ENCODE data around the gene FOXP1. TPM values are rescaled to one million over a fixed set of nuclear protein-coding genes. Genes with fewer than 3 reads are reported as not detected.

FOXP1 gene
- total and polyA plus RNA-seq, 2 donors (not counting 1 experiment from before 2014, with no cell fraction given): 70.3 to 101 TPM

DNA sequence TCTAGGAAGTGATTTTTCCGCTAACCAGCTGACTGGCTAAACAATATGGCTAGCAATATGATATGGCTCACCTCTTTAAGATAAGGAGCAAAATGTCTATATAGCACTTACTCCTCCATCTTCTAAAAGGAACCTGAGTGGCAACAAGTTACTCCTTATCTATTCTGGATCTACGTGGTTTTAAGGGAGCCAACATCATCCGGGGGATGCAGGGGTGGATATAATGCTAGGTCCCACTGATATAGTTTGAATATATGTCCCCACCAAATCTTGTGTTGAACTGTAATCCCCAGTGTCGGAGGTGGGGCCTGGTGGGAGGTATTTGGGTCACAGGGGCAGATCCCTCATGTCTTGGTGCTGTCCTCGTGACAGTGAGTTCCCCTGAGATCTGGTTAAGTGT lies 500.7 kb downstream of the FOXP1 start:
- H2AFZ ChIP-seq (ENCODE audit: low read length): no peak overlapping the region
- peaks cover 16% of the 10 kb centered on the region for H3K79me2 ChIP-seq (ENCODE audit: control insufficient read depth, insufficient read depth, low read length)
- no peak overlapping the region for H3K4me2 ChIP-seq (ENCODE audit: extremely low read depth, insufficient read depth, low read length)
- no peaks in the 10 kb centered on the region for H3K27me3 ChIP-seq (ENCODE audit: control insufficient read depth, insufficient read depth, low read length)
- no peak for TF ChIP-seq EZH2 (IDR thresholded peaks at IDR 0.05; ENCODE audit: low read length, missing control alignments)
- TF ChIP-seq, protein P1, sequence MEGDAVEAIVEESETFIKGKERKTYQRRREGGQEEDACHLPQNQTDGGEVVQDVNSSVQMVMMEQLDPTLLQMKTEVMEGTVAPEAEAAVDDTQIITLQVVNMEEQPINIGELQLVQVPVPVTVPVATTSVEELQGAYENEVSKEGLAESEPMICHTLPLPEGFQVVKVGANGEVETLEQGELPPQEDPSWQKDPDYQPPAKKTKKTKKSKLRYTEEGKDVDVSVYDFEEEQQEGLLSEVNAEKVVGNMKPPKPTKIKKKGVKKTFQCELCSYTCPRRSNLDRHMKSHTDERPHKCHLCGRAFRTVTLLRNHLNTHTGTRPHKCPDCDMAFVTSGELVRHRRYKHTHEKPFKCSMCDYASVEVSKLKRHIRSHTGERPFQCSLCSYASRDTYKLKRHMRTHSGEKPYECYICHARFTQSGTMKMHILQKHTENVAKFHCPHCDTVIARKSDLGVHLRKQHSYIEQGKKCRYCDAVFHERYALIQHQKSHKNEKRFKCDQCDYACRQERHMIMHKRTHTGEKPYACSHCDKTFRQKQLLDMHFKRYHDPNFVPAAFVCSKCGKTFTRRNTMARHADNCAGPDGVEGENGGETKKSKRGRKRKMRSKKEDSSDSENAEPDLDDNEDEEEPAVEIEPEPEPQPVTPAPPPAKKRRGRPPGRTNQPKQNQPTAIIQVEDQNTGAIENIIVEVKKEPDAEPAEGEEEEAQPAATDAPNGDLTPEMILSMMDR (conservative IDR thresholded peaks at IDR 0.05 in 1 of 2, IDR thresholded peaks at IDR 0.05 in 1 of 2; ENCODE audit: low read depth in 1 of 2, low read length in 2 of 2): no peak
- H3K27ac ChIP-seq (ENCODE audit: insufficient read depth, low read length): no peak overlapping the region
- H3K9ac ChIP-seq (ENCODE audit: insufficient read depth, low read length): no peak overlapping the region
- peaks cover 1% of the 10 kb centered on the region for H3K36me3 ChIP-seq (ENCODE audit: control insufficient read depth, insufficient read depth, low read length)
- no peaks in the 10 kb centered on the region for H3K9me3 ChIP-seq (ENCODE audit: control insufficient read depth, insufficient read depth, low read depth, low read length)
- peaks cover 6% of the 10 kb centered on the region for H3K4me1 ChIP-seq (ENCODE audit: control insufficient read depth, extremely low read depth, insufficient read depth, low read length)
- no peak for DNase-seq (ENCODE audit: low read depth in 2 of 2)
- no peak overlapping the region for H3K4me3 ChIP-seq (replicated peaks in 1 of 4; ENCODE audit: control extremely low read depth in 1 of 4, insufficient read depth in 1 of 4, low read depth in 3 of 4, low read length in 4 of 4)
- no peaks in the 10 kb centered on the region for H4K20me1 ChIP-seq (ENCODE audit: control insufficient read depth, extremely low read depth, insufficient read depth, low read length)

DNA sequence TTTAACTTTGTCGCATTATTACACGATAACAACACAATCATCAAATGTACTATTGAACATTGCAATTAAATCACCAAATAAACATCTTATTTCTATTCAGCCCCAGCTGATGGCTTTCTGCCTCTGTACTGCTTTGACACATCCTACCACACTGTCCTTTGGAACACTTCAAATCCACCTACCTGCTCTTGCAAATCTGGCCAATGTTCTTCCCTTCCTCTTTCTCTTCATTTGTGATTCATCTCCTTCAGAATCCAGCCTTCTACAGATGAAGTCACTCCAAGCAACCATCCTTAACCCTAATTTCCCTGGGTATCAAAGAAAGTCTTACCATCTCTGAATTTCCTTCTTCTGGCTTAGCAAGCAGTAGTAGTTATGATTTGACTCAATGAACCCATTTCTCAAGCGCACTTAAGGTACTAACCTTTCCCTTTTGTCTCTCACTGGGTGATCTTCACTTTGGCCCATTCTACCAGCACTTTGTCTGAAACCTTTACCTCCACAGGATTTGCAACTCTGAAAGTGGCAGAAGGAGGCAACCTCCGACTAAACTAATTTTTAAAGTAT lies 502.9 kb downstream of the FOXP1 start:
- Histone ChIP-seq H3K27ac (ENCODE audit: insufficient read depth, low read length) (no peak overlapping the region), H3K4me1 (ENCODE audit: control insufficient read depth, extremely low read depth, insufficient read depth, low read length) (peaks cover 9% of the 10 kb centered on the region), H3K4me3 (replicated peaks in 1 of 4; ENCODE audit: control extremely low read depth in 1 of 4, insufficient read depth in 1 of 4, low read depth in 3 of 4, low read length in 4 of 4) (no peak overlapping the region), H3K9ac (ENCODE audit: insufficient read depth, low read length) (no peak overlapping the region), H3K79me2 (ENCODE audit: control insufficient read depth, insufficient read depth, low read length) (peaks cover 12% of the 10 kb centered on the region), H3K27me3 (ENCODE audit: control insufficient read depth, insufficient read depth, low read length) (no peaks in the 10 kb centered on the region), H3K36me3 (ENCODE audit: control insufficient read depth, insufficient read depth, low read length) (peaks cover 1% of the 10 kb centered on the region), H3K9me3 (ENCODE audit: control insufficient read depth, insufficient read depth, low read depth, low read length) (no peaks in the 10 kb centered on the region), H4K20me1 (ENCODE audit: control insufficient read depth, extremely low read depth, insufficient read depth, low read length) (no peaks in the 10 kb centered on the region), H2AFZ (ENCODE audit: low read length) (no peak overlapping the region), H3K4me2 (ENCODE audit: extremely low read depth, insufficient read depth, low read length) (no peak overlapping the region)
- TF ChIP-seq EZH2 (IDR thresholded peaks at IDR 0.05; ENCODE audit: low read length, missing control alignments): no peak
- TF ChIP-seq, protein P1 (conservative IDR thresholded peaks at IDR 0.05 in 1 of 2, IDR thresholded peaks at IDR 0.05 in 1 of 2; ENCODE audit: low read depth in 1 of 2, low read length in 2 of 2): no peak
- no peak for DNase-seq (ENCODE audit: low read depth in 2 of 2)

DNA sequence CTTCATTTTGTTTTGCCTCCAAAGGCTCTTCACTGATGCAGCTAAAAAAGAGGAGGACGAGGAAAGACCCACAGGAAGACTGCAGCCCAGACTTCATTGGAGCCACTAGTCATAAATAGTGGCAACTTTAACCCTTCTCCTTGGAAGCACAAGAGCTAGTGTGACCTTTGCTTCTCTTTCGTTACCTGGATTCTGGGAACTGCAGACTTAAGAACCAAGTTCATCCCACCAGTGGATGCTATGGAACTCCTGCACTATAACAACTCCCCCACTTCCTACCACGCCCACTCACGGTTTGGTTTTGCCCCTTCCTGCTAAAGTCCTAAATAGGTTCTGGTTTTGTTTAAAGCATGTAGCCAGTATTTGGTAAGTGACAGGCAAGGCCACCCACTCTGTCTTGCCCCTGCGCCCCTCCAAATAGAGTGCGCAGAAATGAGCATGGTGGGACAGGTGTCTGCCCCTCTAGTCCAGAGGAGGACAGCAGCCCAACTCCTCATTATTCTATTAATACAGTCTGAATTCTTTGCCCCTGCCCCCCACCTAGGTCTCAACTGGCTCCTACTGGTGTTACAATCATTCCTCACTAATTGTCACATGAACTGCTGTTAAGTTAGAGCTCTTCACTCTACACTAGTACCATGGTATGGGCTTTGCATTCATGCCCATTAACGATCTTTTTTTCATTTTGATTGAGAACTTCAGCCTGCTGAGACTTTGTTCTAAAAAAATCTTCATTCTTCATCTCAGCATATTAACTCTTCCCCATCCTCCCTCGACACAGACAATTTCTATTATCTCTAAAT lies 504.6 kb downstream of the FOXP1 start:
- H3K27ac ChIP-seq (ENCODE audit: insufficient read depth, low read length): no peak overlapping the region
- peaks cover 1% of the 10 kb centered on the region for H3K36me3 ChIP-seq (ENCODE audit: control insufficient read depth, insufficient read depth, low read length)
- TF ChIP-seq, protein P1 (conservative IDR thresholded peaks at IDR 0.05 in 1 of 2, IDR thresholded peaks at IDR 0.05 in 1 of 2; ENCODE audit: low read depth in 1 of 2, low read length in 2 of 2): no peak
- no peak for TF ChIP-seq EZH2 (IDR thresholded peaks at IDR 0.05; ENCODE audit: low read length, missing control alignments)
- DNase-seq (ENCODE audit: low read depth in 2 of 2): no peak
- no peak overlapping the region for H3K4me2 ChIP-seq (ENCODE audit: extremely low read depth, insufficient read depth, low read length)
- H3K79me2 ChIP-seq (ENCODE audit: control insufficient read depth, insufficient read depth, low read length): peaks cover 13% of the 10 kb centered on the region
- H3K9me3 ChIP-seq (ENCODE audit: control insufficient read depth, insufficient read depth, low read depth, low read length): no peaks in the 10 kb centered on the region
- peaks cover 12% of the 10 kb centered on the region for H3K4me1 ChIP-seq (ENCODE audit: control insufficient read depth, extremely low read depth, insufficient read depth, low read length)
- H3K27me3 ChIP-seq (ENCODE audit: control insufficient read depth, insufficient read depth, low read length): no peaks in the 10 kb centered on the region
- no peak overlapping the region for H3K9ac ChIP-seq (ENCODE audit: insufficient read depth, low read length)
- H3K4me3 ChIP-seq (replicated peaks in 1 of 4; ENCODE audit: control extremely low read depth in 1 of 4, insufficient read depth in 1 of 4, low read depth in 3 of 4, low read length in 4 of 4): no peak overlapping the region
- H4K20me1 ChIP-seq (ENCODE audit: control insufficient read depth, extremely low read depth, insufficient read depth, low read length): no peaks in the 10 kb centered on the region
- H2AFZ ChIP-seq (ENCODE audit: low read length): no peak overlapping the region

Measured in fibroblast of lung (primary cell).